Smooth muscle cell (in vitro differentiated cells): Measurements from ENCODE around the gene LYRM1. TPM values are rescaled to one million over a fixed set of nuclear protein-coding genes. Genes with fewer than 3 reads are reported as not detected.

Source experiments
- DNase-seq: peaks from one replicate; lab custom pipeline; 2025; ENCODE audit not compliant: unreplicated experiment; lab: John Stamatoyannopoulos, UW
- H2AFZ ChIP-seq: fragments of 200-600 bp; sonication (generic); 2 replicates; pipeline ENCODE4 v1.6.0; 2016; ENCODE audit warnings: antibody characterized with exemption, low read depth, mild to moderate bottlenecking
- H3F3A ChIP-seq: fragments of 200-600 bp; sonication (generic); 2 replicates; pipeline ENCODE4 v1.6.0; 2017; ENCODE audit warnings: antibody characterized with exemption, low read depth
- H3K27ac ChIP-seq: fragments of 200-600 bp; sonication (generic); 2 replicates; pipeline ENCODE4 v1.5.1; 2016; ENCODE audit warnings: low read depth, mild to moderate bottlenecking
- H3K27me3 ChIP-seq: fragments of 200-600 bp; sonication (generic); 2 replicates; pipeline ENCODE4 v1.6.1; 2016; ENCODE audit warnings: low read depth, mild to moderate bottlenecking
- H3K36me3 ChIP-seq: fragments of 200-600 bp; sonication (generic); 2 replicates; pipeline ENCODE4 v1.5.1; 2016; ENCODE audit warnings: low read depth
- H3K4me1 ChIP-seq: fragments of 200-600 bp; sonication (generic); 2 replicates; pipeline ENCODE4 v1.5.1; 2016; ENCODE audit warnings: low read depth
- H3K4me2 ChIP-seq: fragments of 200-600 bp; sonication (generic); 2 replicates; pipeline ENCODE4 v1.6.0; 2016; ENCODE audit warnings: mild to moderate bottlenecking
- H3K4me3 ChIP-seq: fragments of 200-600 bp; sonication (generic); 2 replicates; pipeline ENCODE4 v1.5.1; 2016; ENCODE audit warnings: mild to moderate bottlenecking
- H3K79me2 ChIP-seq: fragments of 200-600 bp; sonication (generic); 2 replicates; pipeline ENCODE4 v1.6.0; 2016; ENCODE audit warnings: low read depth, mild to moderate bottlenecking
- H3K9ac ChIP-seq: fragments of 200-600 bp; sonication (generic); 2 replicates; pipeline ENCODE4 v1.6.0; 2016; ENCODE audit warnings: low read depth
- H3K9me3 ChIP-seq: fragments of 200-600 bp; sonication (generic); replicated peaks from 2 replicates; pipeline ENCODE4 v1.5.1; 2016; ENCODE audit warnings: low read depth
- H4K20me1 ChIP-seq: fragments of 200-600 bp; sonication (generic); 2 replicates; pipeline ENCODE4 v1.6.0; 2016; ENCODE audit warnings: low read depth
- CTCF ChIP-seq: fragments of 200-600 bp; sonication (generic); IDR thresholded peaks from 2 replicates; pipeline ENCODE4 v1.5.1; 2017; ENCODE audit warnings: borderline replicate concordance, mild to moderate bottlenecking, antibody characterized with exemption; ENCODE audit not compliant: insufficient read depth, poor library complexity, severe bottlenecking
- WGBS: methylation state at CpG from one replicate; pipeline ENCODE4 v1.1.7; 2016; ENCODE audit warnings: low lambda C conversion rate; 5-methylcytosine and 5-hydroxymethylcytosine counted together
- polyA plus RNA-seq: library from polyadenylated mRNA; unstranded; fragments of >200 nt; fragmentation: Nextera tagmentation; extraction: Ambion mirVana; gene quantifications from 2 replicates; pipeline ENCODE4 v1.2.1, GENCODE V29; 2016
- total RNA-seq: library from RNA; depleted of rRNA; stranded (reverse); fragments of >200 nt; gene quantifications from 2 replicates; pipeline ENCODE4 v1.2.3, GENCODE V29; 2014

LYRM1 gene
- total and polyA plus RNA-seq, 2 experiments from 2014 or later, result 10.2 to 15.3 TPM

GRCh38 chr16:20956319-20956718, 55.7 kb downstream of the LYRM1 start:
- Histone ChIP-seq H3K4me3 (no peak overlapping the region), H3F3A (no peaks in the 10 kb centered on the region), H2AFZ (no peak overlapping the region), H4K20me1 (no peaks in the 10 kb centered on the region), H3K4me2 (no peak overlapping the region), H3K36me3 (no peaks in the 10 kb centered on the region), H3K4me1 (no peaks in the 10 kb centered on the region), H3K9ac (no peak overlapping the region), H3K27me3 (no peaks in the 10 kb centered on the region), H3K27ac (no peak overlapping the region), H3K9me3 (no peaks in the 10 kb centered on the region), H3K79me2 (no peaks in the 10 kb centered on the region)
- 87% methylated on average over 3 of the region's 3 CpGs for WGBS
- no peak for TF ChIP-seq CTCF
- no peak for DNase-seq

GRCh38 chr16:20957153-20957552, 56.6 kb downstream of the LYRM1 start:
- no peak for DNase-seq
- Histone ChIP-seq H3K4me2 (no peak overlapping the region), H3K9ac (no peak overlapping the region), H4K20me1 (no peaks in the 10 kb centered on the region), H2AFZ (no peak overlapping the region), H3K79me2 (no peaks in the 10 kb centered on the region), H3K4me3 (no peak overlapping the region), H3K27me3 (no peaks in the 10 kb centered on the region), H3F3A (no peaks in the 10 kb centered on the region), H3K36me3 (no peaks in the 10 kb centered on the region), H3K4me1 (no peaks in the 10 kb centered on the region), H3K27ac (no peak overlapping the region), H3K9me3 (no peaks in the 10 kb centered on the region)
- TF ChIP-seq CTCF, result no peak
- 88% methylated on average over 3 of the region's 3 CpGs for WGBS

GRCh38 chr16:20960899-20961298, 60.3 kb downstream of the LYRM1 start:
- H3K4me1 ChIP-seq, result no peaks in the 10 kb centered on the region
- H3F3A ChIP-seq, result no peaks in the 10 kb centered on the region
- H3K4me3 ChIP-seq, result no peak overlapping the region
- 86% methylated on average over 5 of the region's 5 CpGs for WGBS
- H4K20me1 ChIP-seq, result no peaks in the 10 kb centered on the region
- no peaks in the 10 kb centered on the region for H3K9me3 ChIP-seq
- TF ChIP-seq CTCF, result no peak
- no peak for DNase-seq
- no peak overlapping the region for H3K27ac ChIP-seq
- no peaks in the 10 kb centered on the region for H3K36me3 ChIP-seq
- H3K27me3 ChIP-seq, result no peaks in the 10 kb centered on the region
- no peak overlapping the region for H3K9ac ChIP-seq
- H3K4me2 ChIP-seq, result no peak overlapping the region
- no peaks in the 10 kb centered on the region for H3K79me2 ChIP-seq
- no peak overlapping the region for H2AFZ ChIP-seq

DNA sequence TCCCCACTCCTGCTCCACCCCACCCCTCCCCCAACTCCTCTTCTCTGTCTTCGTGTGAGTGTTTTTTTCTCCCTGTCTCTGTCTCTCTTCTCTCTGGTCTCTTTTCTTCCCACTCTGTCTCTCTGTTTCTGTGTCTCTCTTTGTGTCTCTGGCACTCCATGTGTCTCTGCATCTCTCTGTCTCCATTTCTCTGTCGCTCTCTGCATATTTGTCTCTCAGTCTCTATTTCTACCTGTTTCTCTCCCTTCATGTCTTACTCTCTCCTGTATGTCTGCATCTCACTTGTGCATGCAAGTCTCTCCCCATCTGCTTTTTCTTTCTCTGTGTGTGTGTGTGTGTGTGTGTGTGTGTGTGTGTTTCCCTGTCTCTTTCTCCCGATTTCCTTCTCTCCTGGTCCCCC, 68.2 kb downstream of the LYRM1 start:
- H3K4me3 ChIP-seq, result no peak overlapping the region
- H3K4me2 ChIP-seq, result no peak overlapping the region
- no peaks in the 10 kb centered on the region for H3K36me3 ChIP-seq
- 63% methylated on average over 3 of the region's 3 CpGs for WGBS
- no peak overlapping the region for H2AFZ ChIP-seq
- H3K4me1 ChIP-seq, result peaks cover 4% of the 10 kb centered on the region
- H3K79me2 ChIP-seq, result no peaks in the 10 kb centered on the region
- H3K27ac ChIP-seq, result no peak overlapping the region
- H3K27me3 ChIP-seq, result no peaks in the 10 kb centered on the region
- no peaks in the 10 kb centered on the region for H4K20me1 ChIP-seq
- DNase-seq, result no peak
- H3K9ac ChIP-seq, result no peak overlapping the region
- TF ChIP-seq CTCF, result no peak
- no peaks in the 10 kb centered on the region for H3K9me3 ChIP-seq
- no peaks in the 10 kb centered on the region for H3F3A ChIP-seq
